GM18519 (cell line): Measurements from ENCODE around the gene PCDH9.

Experiments used
- ATAC-seq: cut with Tn5 transposase; IDR thresholded peaks from one replicate; pipeline ENCODE4 v1.9.1; 2021; ENCODE audit warnings: mild to moderate bottlenecking, moderate library complexity; ENCODE audit not compliant: unreplicated experiment, low FRiP score

Gene PCDH9

GRCh38 chr13:66559093-66559492, 671.0 kb downstream of the PCDH9 start:
- ATAC-seq: no peak

GRCh38 chr13:66558506-66558905, 671.6 kb downstream of the PCDH9 start:
- ATAC-seq: no peak

GRCh38 chr13:66557357-66557756, 672.8 kb downstream of the PCDH9 start:
- ATAC-seq: no peak

- ATAC-seq: no peak
Observed at GRCh38 chr13:66556306-66556705, 673.8 kb downstream of the PCDH9 start.

- ATAC-seq: no peak
Observed at GRCh38 chr13:66553391-66553790, 676.7 kb downstream of the PCDH9 start.

- ATAC-seq: no peak
Observed at GRCh38 chr13:66551128-66551527, 679.0 kb downstream of the PCDH9 start.

GRCh38 chr13:66547685-66548084, 682.5 kb downstream of the PCDH9 start:
- ATAC-seq: no peak

GRCh38 chr13:66546534-66547379, 683.4 kb downstream of the PCDH9 start:
- no peak for ATAC-seq

- peak; percentile 47 for ATAC-seq
Observed at GRCh38 chr13:66543780-66544179, 686.4 kb downstream of the PCDH9 start.

- ATAC-seq: no peak
Observed at GRCh38 chr13:66537417-66537816, 692.7 kb downstream of the PCDH9 start.

GRCh38 chr13:66536746-66537145, 693.4 kb downstream of the PCDH9 start:
- ATAC-seq: no peak

GRCh38 chr13:66534561-66534960, 695.6 kb downstream of the PCDH9 start:
- ATAC-seq: no peak

- no peak for ATAC-seq
Observed at GRCh38 chr13:66532845-66533244, 697.3 kb downstream of the PCDH9 start.

- ATAC-seq: no peak
Observed at GRCh38 chr13:66532146-66532545, 698.0 kb downstream of the PCDH9 start.

GRCh38 chr13:66530686-66531085, 699.5 kb downstream of the PCDH9 start:
- ATAC-seq: no peak

- ATAC-seq: no peak
Observed at GRCh38 chr13:66530158-66530557, 700.0 kb downstream of the PCDH9 start.

GRCh38 chr13:66528944-66529576, 701.1 kb downstream of the PCDH9 start:
- no peak for ATAC-seq

- no peak for ATAC-seq
Observed at GRCh38 chr13:66528180-66528579, 702.0 kb downstream of the PCDH9 start.

GRCh38 chr13:66520511-66521355, 709.4 kb downstream of the PCDH9 start:
- no peak for ATAC-seq

- ATAC-seq: no peak
Observed at GRCh38 chr13:66519259-66519658, 710.9 kb downstream of the PCDH9 start.

GRCh38 chr13:66518068-66518467, 712.1 kb downstream of the PCDH9 start:
- no peak for ATAC-seq
